Esophagus squamous epithelium (tissue), 5 donors: ENCODE results near the gene SELENOM. TPM values are rescaled to one million over a fixed set of nuclear protein-coding genes. Genes with fewer than 3 reads are reported as not detected.

Source experiments
- DNase-seq: peaks from one replicate; lab custom pipeline; 2025; lab: John Stamatoyannopoulos, UW
- H3K27ac ChIP-seq, 4 donors: fragments of 200-600 bp; sonication (generic); one replicate each; pipeline ENCODE4 v1.5.1; 2016 to 2019; ENCODE audit warnings: mild to moderate bottlenecking in 1 of 4
- H3K27me3 ChIP-seq, 4 donors: fragments of 200-600 bp; sonication (generic); 1 replicate in 3 of 4; 2 replicates in 1 of 4; pipeline versions ENCODE4 v1.5.1 to v1.6.0; 2017 to 2021; ENCODE audit warnings: antibody characterized with exemption in 1 of 4
- H3K36me3 ChIP-seq, 3 donors: fragments of 200-600 bp; sonication (generic); one replicate each; pipeline ENCODE4 v1.5.1; 2016 to 2019
- H3K4me1 ChIP-seq, 3 donors: fragments of 200-600 bp; sonication (generic); one replicate each; pipeline ENCODE4 v1.5.1; 2017 to 2019
- H3K4me3 ChIP-seq, 4 donors: fragments of 200-600 bp; sonication (generic); 1 replicate in 3 of 4; 2 replicates in 1 of 4; pipeline ENCODE4 v1.5.1; 2016 to 2019; ENCODE audit warnings: mild to moderate bottlenecking in 2 of 4, moderate library complexity in 1 of 4
- H3K9me3 ChIP-seq, 3 donors: fragments of 200-600 bp; sonication (generic); one replicate each; pipeline ENCODE4 v1.5.1; 2016 to 2019
- CTCF ChIP-seq, 6 experiments: fragments of 450-650 bp in 4 of 6; fragments of 200-600 bp in 2 of 6; sonication (generic) in 2 of 6; IDR thresholded peaks; one replicate each; pipeline ENCODE4 v1.5.1; 2016 to 2019; ENCODE audit warnings: antibody characterized with exemption in 6 of 6, mild to moderate bottlenecking in 4 of 6, moderate library complexity in 4 of 6
- POLR2A ChIP-seq, 4 donors: fragments of 450-650 bp; IDR thresholded peaks; one replicate each; pipeline ENCODE4 v1.6.1; 2017; ENCODE audit warnings: antibody characterized with exemption in 4 of 4, mild to moderate bottlenecking in 4 of 4, moderate library complexity in 3 of 4
- WGBS, 2 donors: methylation state at CpG; one replicate each; pipeline ENCODE4 v1.1.5; 2018; 5-methylcytosine and 5-hydroxymethylcytosine counted together
- intact Hi-C: fragments of 100-400 bp; cut with DNase I; formaldehyde crosslinking; loops from one replicate; pipeline ENCODE4 v1.15.0; 2022
- total RNA-seq, 4 donors: library from RNA; depleted of rRNA; stranded (reverse); fragments of >200 nt; gene quantifications; one replicate each; pipeline ENCODE4 v1.1.0, GENCODE V29; 2016
- donor health status: DM: yes; HTN: yes; CAD: no.

The SELENOM gene
- total RNA-seq, 4 donors from 2014 or later: 13.3 to 291 (median 67.6) TPM

- WGBS, 2 donors: 59 to 78% methylated on average over 15 to 18 of the region's 33 CpGs
- Histone ChIP-seq H3K4me1 (peaks cover 0 to 54% (median 0%) of the 10 kb centered on the region in 3 donors), H3K27ac (peak overlapping the region; percentile 34 to 98 (median 82)), H3K27me3 (no peaks in the 10 kb centered on the region), H3K36me3 (peaks cover 40 to 100% (median 57%) of the 10 kb centered on the region in 3 donors), H3K4me3 (peak overlapping the region; percentile 10 to 56 (median 39)), H3K9me3 (no peaks in the 10 kb centered on the region)
- no peak for DNase-seq
- TF ChIP-seq CTCF (IDR thresholded peaks at IDR 0.05): no peak
- TF ChIP-seq POLR2A (IDR thresholded peaks at IDR 0.05): peak in 1 of 4 donors; percentile 13
- intact Hi-C loops: no loop called here
These were observed 14.1 kb downstream of the SELENOM start for GRCh38 chr22:31093086-31093850.

- Histone ChIP-seq H3K27ac (peak overlapping the region; percentile 26 to 98 (median 82)), H3K9me3 (no peaks in the 10 kb centered on the region), H3K4me1 (peaks cover 0 to 56% (median 0%) of the 10 kb centered on the region in 3 donors), H3K36me3 (peaks cover 39 to 100% (median 60%) of the 10 kb centered on the region in 3 donors), H3K27me3 (no peaks in the 10 kb centered on the region), H3K4me3 (peak overlapping the region; percentile 1 to 56 (median 40))
- intact Hi-C loops: no loop called here
- 71 to 93% methylated on average over 4 to 6 of the region's 9 CpGs for WGBS, 2 donors
- no peak for TF ChIP-seq CTCF (IDR thresholded peaks at IDR 0.05)
- no peak for TF ChIP-seq POLR2A (IDR thresholded peaks at IDR 0.05)
- DNase-seq: no peak
These were observed 15.2 kb downstream of the SELENOM start for GRCh38 chr22:31092161-31092560.

- intact Hi-C loops: no loop called here
- DNase-seq: no peak
- H3K4me1 ChIP-seq: peaks cover 0 to 59% (median 5%) of the 10 kb centered on the region in 3 donors
- H3K27me3 ChIP-seq: no peaks in the 10 kb centered on the region
- TF ChIP-seq POLR2A (IDR thresholded peaks at IDR 0.05) (peak in 2 of 4 donors; percentile 53 to 68), CTCF (IDR thresholded peaks at IDR 0.05) (no peak)
- peak overlapping the region; percentile 58 to 98 (median 82) for H3K27ac ChIP-seq
- peak overlapping the region; percentile 1 to 56 (median 40) for H3K4me3 ChIP-seq
- 67 to 72% methylated on average over 6 to 8 of the region's 29 CpGs for WGBS, 2 donors
- H3K9me3 ChIP-seq: no peaks in the 10 kb centered on the region
- H3K36me3 ChIP-seq: peaks cover 33 to 95% (median 52%) of the 10 kb centered on the region in 3 donors
These were observed 16.0 kb downstream of the SELENOM start for GRCh38 chr22:31091106-31091975.

- DNase-seq: no peak
- Histone ChIP-seq H3K36me3 (peaks cover 25 to 86% (median 49%) of the 10 kb centered on the region in 3 donors), H3K27me3 (no peaks in the 10 kb centered on the region), H3K9me3 (no peaks in the 10 kb centered on the region), H3K4me1 (peaks cover 0 to 64% (median 14%) of the 10 kb centered on the region in 3 donors), H3K4me3 (peak overlapping the region in 3 of 4 donors; percentile 37 to 56 (median 42)), H3K27ac (peak overlapping the region; percentile 61 to 98 (median 95))
- peak in 2 of 4 donors; percentile 19 to 24 for TF ChIP-seq POLR2A (IDR thresholded peaks at IDR 0.05)
- TF ChIP-seq CTCF (IDR thresholded peaks at IDR 0.05): no peak
- WGBS, 2 donors: 79 to 90% methylated on average over 11 to 12 of the region's 15 CpGs
- intact Hi-C loops: no loop called here
These were observed 16.9 kb downstream of the SELENOM start for GRCh38 chr22:31090217-31091085.
